Bronchial epithelial cell (primary cell): Measurements from ENCODE around the gene ARGFX. TPM values are rescaled to one million over a fixed set of nuclear protein-coding genes. Genes with fewer than 3 reads are reported as not detected.

Experiments used
- DNase-seq: peaks from one replicate; pipeline ENCODE4 v3.0.0-alpha.2; 2010; ENCODE audit warnings: low read depth
- FAIRE-seq: peaks from 2 replicates; lab custom pipeline; 2011; peaks lifted over from hg19 to GRCh38; lab: Jason Lieb, UNC
- H3K27me3 ChIP-seq: 2 replicates; pipeline ENCODE4 v1.5.1; 2011; ENCODE audit warnings: low read length; ENCODE audit not compliant: control insufficient read depth, insufficient read depth
- H3K36me3 ChIP-seq: 2 replicates; pipeline ENCODE4 v1.5.1; 2011; ENCODE audit warnings: low read length; ENCODE audit not compliant: control insufficient read depth, insufficient read depth
- H3K4me3 ChIP-seq: 2 replicates; pipeline ENCODE4 v1.5.1; 2011; ENCODE audit warnings: mild to moderate bottlenecking, low read depth, low read length, control low read depth
- CTCF ChIP-seq: IDR thresholded peaks from 2 replicates; pipeline ENCODE4 v1.5.1; 2011; ENCODE audit warnings: mild to moderate bottlenecking, moderate library complexity, low read length, control low read depth, inconsistent platforms; ENCODE audit not compliant: insufficient read depth, severe bottlenecking
- total RNA-seq: library from RNA; depleted of rRNA; stranded (reverse); fragments of >200 nt; gene quantifications from 2 replicates; pipeline ENCODE4 v1.2.1, GENCODE V29; 2014

Gene ARGFX
- total RNA-seq, 1 donor from 2014 or later, result not detected

DNA sequence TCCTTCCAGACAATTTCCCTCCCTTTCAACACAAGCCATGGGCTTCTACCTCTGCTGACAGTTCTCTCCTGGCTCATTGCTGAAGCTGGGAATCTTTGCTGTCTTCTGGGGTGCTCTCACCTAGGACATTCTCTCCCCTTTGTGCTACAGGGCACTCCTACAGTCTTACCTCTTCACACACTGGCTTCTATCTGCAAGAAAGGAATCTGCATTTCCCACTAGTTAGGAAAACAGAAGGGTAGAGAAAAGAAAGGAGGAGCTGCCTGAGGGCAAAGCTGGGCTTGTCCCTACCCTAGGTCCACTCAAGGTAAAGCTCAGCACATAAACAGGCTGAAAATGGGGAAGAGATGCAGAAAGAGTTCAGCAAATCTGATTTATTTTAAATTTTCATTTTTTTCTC, 5.6 kb upstream of the ARGFX start:
- no peak for TF ChIP-seq CTCF
- no peaks in the 10 kb centered on the region for H3K36me3 ChIP-seq
- FAIRE-seq (no peak), DNase-seq (no peak)
- no peak overlapping the region for H3K4me3 ChIP-seq
- no peaks in the 10 kb centered on the region for H3K27me3 ChIP-seq

GRCh38 chr3:121566773-121567172, 976 bp upstream of the ARGFX start:
- no peak for DNase-seq
- no peak for TF ChIP-seq CTCF
- no peaks in the 10 kb centered on the region for H3K36me3 ChIP-seq
- H3K27me3 ChIP-seq, result no peaks in the 10 kb centered on the region
- no peak overlapping the region for H3K4me3 ChIP-seq
- FAIRE-seq, result no peak

DNA sequence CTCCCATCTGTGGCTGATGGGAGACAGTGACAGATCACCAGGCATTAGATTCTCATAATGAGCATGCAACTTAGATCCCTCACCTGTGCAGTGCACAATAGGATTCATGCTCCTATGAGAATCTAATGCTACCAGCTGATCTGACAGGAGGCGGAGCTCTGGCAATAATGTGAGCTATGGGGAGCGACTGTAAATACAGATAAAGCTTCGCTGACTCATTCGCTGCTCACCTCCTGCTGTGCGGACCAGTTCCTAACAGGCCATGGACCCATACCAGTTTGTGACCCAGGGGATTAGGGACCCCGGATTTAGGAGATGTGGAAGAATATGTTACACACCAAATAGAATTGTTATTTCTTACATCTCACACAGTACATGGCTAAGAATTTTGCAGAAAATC, 6.7 kb downstream of the ARGFX start:
- TF ChIP-seq CTCF, result no peak

DNA sequence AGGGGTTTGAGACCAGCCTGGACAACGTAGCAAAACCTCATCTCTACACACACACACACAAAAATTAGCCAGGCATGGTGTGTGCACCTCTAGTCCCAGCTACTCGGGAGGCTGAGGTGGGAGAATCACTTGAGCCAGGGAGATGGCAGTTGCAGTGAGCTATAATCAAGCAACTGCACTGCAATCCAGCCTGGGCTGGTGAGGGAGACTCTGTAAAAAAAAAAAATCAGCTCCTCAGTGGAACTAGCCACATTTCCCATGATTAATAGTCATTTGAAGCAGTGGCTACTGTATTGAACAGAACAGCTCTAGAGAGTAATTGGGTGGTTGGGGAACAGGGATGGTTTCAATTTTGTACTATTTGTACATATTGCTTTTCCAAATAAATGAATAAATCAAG, 13.9 kb downstream of the ARGFX start:
- FAIRE-seq (no peak), DNase-seq (no peak)
- TF ChIP-seq CTCF, result no peak
- H3K4me3 ChIP-seq, result no peak overlapping the region
- no peaks in the 10 kb centered on the region for H3K36me3 ChIP-seq
- H3K27me3 ChIP-seq, result no peaks in the 10 kb centered on the region

More for the DNA sequence above, 6.7 kb downstream of the ARGFX start:
- no peaks in the 10 kb centered on the region for H3K36me3 ChIP-seq
- FAIRE-seq (no peak), DNase-seq (peak; percentile 84)
- H3K4me3 ChIP-seq, result no peak overlapping the region
- no peaks in the 10 kb centered on the region for H3K27me3 ChIP-seq

DNA sequence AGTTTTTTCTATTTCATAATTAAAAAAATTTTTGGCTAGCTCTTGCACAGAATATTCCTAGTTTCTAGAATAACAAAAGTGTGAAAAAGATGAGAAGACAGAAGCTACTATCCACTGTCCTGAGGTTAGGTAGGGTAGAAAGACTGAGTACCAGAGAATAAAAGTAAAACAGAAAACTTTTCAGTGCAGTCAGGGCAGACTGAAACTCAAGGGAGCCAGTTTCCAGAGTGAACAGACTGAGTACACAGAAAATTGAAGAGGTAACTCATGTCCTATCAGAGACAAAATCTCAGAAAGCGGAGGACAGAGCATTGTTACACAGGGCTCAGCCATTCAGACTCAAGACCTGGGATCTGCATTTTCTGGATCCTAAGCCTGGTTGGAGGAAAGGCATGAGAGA, 16.7 kb downstream of the ARGFX start:
- Histone ChIP-seq H3K27me3 (no peaks in the 10 kb centered on the region), H3K4me3 (no peak overlapping the region)
- FAIRE-seq, result no peak

More for the DNA sequence above, 16.7 kb downstream of the ARGFX start:
- H3K36me3 ChIP-seq, result no peaks in the 10 kb centered on the region
- TF ChIP-seq CTCF, result no peak
- DNase-seq, result no peak
